A673 (cell line): ENCODE data around the gene RINT1.

Source experiments
- EZH2 ChIP-seq: fragments of 200-600 bp; sonication (generic); IDR thresholded peaks from 2 replicates; pipeline ENCODE4 v1.6.1; 2017; ENCODE audit warnings: borderline replicate concordance, low read depth, mild to moderate bottlenecking, mixed read lengths, antibody characterized with exemption, low read length; ENCODE audit not compliant: poor library complexity, severe bottlenecking
- TF ChIP-seq, protein P1 (sequence below): fragments of 300-800, 200-600 bp; sonication (generic); conservative IDR thresholded peaks from 2 replicates; pipeline ENCODE4 v1.5.1; 2017; ENCODE audit warnings: low read depth, mild to moderate bottlenecking, antibody characterized with exemption, low read length, moderate library complexity, mixed read lengths

DNA sequence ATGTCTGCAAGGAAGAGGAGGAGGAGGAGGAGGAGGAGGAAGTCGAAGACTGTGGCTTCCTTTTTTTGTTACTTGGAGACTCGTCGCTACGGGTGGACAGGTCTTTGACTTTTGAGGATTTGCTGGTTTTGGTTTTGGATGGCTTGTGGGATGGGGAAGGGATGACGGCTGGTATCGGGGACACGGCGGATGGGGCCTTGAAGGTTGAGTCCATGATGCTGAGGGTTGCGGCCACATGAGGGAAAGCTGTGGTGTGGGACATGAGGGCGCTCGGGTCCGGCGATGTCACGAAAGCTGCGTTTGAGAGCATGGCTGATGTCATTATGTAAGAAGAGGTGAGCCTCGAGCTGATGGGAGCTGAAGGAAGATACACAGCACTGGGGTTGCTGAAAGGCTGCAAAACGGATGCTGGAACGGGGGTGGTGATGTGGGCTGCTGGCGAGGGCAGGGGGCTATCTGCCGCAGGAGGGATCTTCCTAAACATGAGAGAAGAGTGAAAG, 82.4 kb downstream of the RINT1 start:
- TF ChIP-seq, protein P1, sequence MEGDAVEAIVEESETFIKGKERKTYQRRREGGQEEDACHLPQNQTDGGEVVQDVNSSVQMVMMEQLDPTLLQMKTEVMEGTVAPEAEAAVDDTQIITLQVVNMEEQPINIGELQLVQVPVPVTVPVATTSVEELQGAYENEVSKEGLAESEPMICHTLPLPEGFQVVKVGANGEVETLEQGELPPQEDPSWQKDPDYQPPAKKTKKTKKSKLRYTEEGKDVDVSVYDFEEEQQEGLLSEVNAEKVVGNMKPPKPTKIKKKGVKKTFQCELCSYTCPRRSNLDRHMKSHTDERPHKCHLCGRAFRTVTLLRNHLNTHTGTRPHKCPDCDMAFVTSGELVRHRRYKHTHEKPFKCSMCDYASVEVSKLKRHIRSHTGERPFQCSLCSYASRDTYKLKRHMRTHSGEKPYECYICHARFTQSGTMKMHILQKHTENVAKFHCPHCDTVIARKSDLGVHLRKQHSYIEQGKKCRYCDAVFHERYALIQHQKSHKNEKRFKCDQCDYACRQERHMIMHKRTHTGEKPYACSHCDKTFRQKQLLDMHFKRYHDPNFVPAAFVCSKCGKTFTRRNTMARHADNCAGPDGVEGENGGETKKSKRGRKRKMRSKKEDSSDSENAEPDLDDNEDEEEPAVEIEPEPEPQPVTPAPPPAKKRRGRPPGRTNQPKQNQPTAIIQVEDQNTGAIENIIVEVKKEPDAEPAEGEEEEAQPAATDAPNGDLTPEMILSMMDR = no peak
- TF ChIP-seq EZH2 = no peak
